Adrenal gland (tissue), 12 donors: ENCODE data around the gene EGLN2. TPM values are rescaled to one million over a fixed set of nuclear protein-coding genes. Genes with fewer than 3 reads are reported as not detected.
A peak's percentile ranks its signal among the peaks of the same experiment; 100 is the strongest.
"Not testable (repeated sequence)": the region's sequence is repeated elsewhere in the genome, so short reads cannot be mapped to it uniquely, and the experiment has no call there.

Source experiments
- DNase-seq, 7 donors: peaks; one replicate each; pipeline ENCODE4 v3.0.0-alpha.2; 2019 to 2020
- H3K27ac ChIP-seq, 5 donors: fragments of 200-600 bp; sonication (generic) in 4 of 5; 1 replicate in 3 of 5; 2 replicates in 2 of 5; pipeline versions ENCODE4 v1.5.1 to v1.8.0; 2016 to 2020; ENCODE audit warnings: mild to moderate bottlenecking in 1 of 5
- H3K27me3 ChIP-seq: fragments of 200-600 bp; 2 replicates; pipeline ENCODE4 v1.8.0; 2021
- H3K36me3 ChIP-seq, 2 donors: fragments of 200-600 bp; replicated peaks in 1 of 2; 1 replicate in 1 of 2; 2 replicates in 1 of 2; pipeline versions ENCODE4 v1.5.1 to v1.8.0; 2018 to 2022
- H3K4me1 ChIP-seq, 2 donors: fragments of 200-600 bp; replicated peaks in 1 of 2; 1 replicate in 1 of 2; 2 replicates in 1 of 2; pipeline versions ENCODE4 v1.5.1 to v1.8.0; 2018 to 2021
- H3K4me3 ChIP-seq, 4 donors: fragments of 200-600 bp; sonication (generic) in 3 of 4; one replicate each; pipeline ENCODE4 v1.5.1; 2016 to 2018
- H3K9me3 ChIP-seq, 3 donors: fragments of 200-600 bp; sonication (generic) in 1 of 3; replicated peaks in 1 of 3; 1 replicate in 2 of 3; 2 replicates in 1 of 3; pipeline versions ENCODE4 v1.5.1 to v1.8.0; 2016 to 2021
- POLR2A ChIP-seq, 2 donors: fragments of 450-650 bp; IDR thresholded peaks; one replicate each; pipeline ENCODE4 v1.6.1; 2017; ENCODE audit warnings: antibody characterized with exemption in 2 of 2, mild to moderate bottlenecking in 2 of 2, moderate library complexity in 1 of 2
- WGBS, 4 donors: extraction: QIAGEN DNeasy Blood & Tissue Kit in 2 of 4; methylation state at CpG; one replicate each; pipeline versions ENCODE4 v1.1.5 to v1.1.7; 2013 to 2017; 5-methylcytosine and 5-hydroxymethylcytosine counted together
- intact Hi-C, 2 donors: fragments of 100-400 bp; cut with DNase I; formaldehyde crosslinking; loops; one replicate each; pipeline versions ENCODE4 v1.14.1 to v1.15.0; 2022 to 2023
- polyA plus RNA-seq, 3 donors: library from polyadenylated mRNA; stranded (reverse); fragments of 200-250 nt in 2 of 3; fragments of 350-450 nt in 1 of 3; fragmentation: Illumina TruSeq in 1 of 3; extraction: RNeasy Lipid Tissue Mini Kit (QIAGEN cat#74804) in 1 of 3; gene quantifications; one replicate each; pipeline ENCODE4 v1.2.3, GENCODE V29; 2013 to 2014
- total RNA-seq, 9 donors: library from RNA; depleted of rRNA in 4 of 9; stranded (reverse); fragments of >200 nt in 4 of 9; fragments of 120-200 nt in 1 of 9; fragmentation: NEBNext Ultra II Directional in 1 of 9; extraction: Animal tissue kit (Norgen Biotek cat#: 25700) in 1 of 9; gene quantifications; one replicate each; pipeline versions ENCODE4 v1.1.0 to v1.2.4, GENCODE V29; 2013 to 2023
- TF ChIP-seq, protein P1 (sequence below), 6 experiments: fragments of 450-650 bp in 4 of 6; fragments of 200-600 bp in 2 of 6; sonication (generic) in 1 of 6; IDR thresholded peaks; 1 replicate in 5 of 6; 2 replicates in 1 of 6; pipeline versions ENCODE4 v1.5.1 to v1.8.0; 2016 to 2021; ENCODE audit warnings: antibody characterized with exemption in 6 of 6, mild to moderate bottlenecking in 2 of 6, moderate library complexity in 1 of 6
- donor health status: healthy with polysubstance abuse.
- donor health status: Bipolar disorder and iron deficiency.
- donor health status: DM: yes; HTN: yes; CAD: no.
- donor health status: DM: no; HTN: no; CAD: no.
- donor health status: DM: no; HTN: no; CAD: no.
- donor health status: DM: yes; HTN: yes; CAD: no.

The EGLN2 gene
- total and polyA plus RNA-seq, 12 donors = 53.1 to 169 (median 104) TPM

DNA sequence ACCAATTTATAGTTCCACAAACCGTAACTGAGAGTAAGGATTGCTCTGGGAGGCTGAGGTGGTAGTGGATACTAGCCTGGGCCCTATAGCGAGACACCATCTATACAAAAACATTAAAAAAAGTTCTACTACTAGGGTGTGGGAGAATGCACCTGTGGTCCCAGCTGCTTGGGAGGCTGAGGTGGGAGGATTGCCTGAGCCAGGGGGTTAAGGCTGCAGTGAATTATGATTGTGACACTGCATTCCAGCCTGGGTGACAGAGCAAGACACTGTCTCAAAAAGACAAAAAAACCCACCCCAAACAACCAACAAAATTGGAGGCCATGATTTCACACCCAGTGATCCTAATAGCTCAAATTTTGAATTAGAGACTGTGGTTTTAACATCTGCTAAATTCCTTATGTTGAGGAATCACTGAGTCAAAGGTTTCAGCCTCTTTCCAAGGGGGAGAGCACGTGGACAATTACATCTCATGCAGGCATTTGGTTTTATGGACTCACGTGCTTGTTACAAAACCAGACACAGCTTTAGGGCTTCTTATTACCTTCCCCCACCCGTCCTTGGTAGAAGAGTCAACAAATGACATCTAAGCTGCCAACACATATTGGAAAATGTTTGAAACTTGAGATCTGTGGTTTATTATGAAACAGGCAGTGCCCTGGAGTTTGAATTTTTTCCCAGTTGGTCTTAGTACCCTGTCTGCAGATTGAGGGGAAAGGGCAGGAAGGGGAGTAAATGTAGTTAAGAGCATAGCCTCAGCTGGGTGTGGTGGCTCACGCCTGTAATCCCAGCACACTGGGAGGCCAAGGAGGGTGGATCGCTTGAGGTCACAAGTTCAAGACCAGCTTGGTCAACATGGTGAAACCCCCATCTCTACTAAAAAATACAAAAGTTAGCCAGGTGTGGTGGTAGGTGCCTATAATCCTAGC is 32.8 kb downstream of the EGLN2 start:
- H3K4me1 ChIP-seq = peaks cover 0 to 4% of the 10 kb centered on the region in 2 donors
- TF ChIP-seq, protein P1, sequence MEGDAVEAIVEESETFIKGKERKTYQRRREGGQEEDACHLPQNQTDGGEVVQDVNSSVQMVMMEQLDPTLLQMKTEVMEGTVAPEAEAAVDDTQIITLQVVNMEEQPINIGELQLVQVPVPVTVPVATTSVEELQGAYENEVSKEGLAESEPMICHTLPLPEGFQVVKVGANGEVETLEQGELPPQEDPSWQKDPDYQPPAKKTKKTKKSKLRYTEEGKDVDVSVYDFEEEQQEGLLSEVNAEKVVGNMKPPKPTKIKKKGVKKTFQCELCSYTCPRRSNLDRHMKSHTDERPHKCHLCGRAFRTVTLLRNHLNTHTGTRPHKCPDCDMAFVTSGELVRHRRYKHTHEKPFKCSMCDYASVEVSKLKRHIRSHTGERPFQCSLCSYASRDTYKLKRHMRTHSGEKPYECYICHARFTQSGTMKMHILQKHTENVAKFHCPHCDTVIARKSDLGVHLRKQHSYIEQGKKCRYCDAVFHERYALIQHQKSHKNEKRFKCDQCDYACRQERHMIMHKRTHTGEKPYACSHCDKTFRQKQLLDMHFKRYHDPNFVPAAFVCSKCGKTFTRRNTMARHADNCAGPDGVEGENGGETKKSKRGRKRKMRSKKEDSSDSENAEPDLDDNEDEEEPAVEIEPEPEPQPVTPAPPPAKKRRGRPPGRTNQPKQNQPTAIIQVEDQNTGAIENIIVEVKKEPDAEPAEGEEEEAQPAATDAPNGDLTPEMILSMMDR (IDR thresholded peaks at IDR 0.05) = no peak
- TF ChIP-seq POLR2A (IDR thresholded peaks at IDR 0.05) = peak in 1 of 2 donors; percentile 53
- WGBS, 4 donors = 62 to 67% (median 63%) methylated on average over 7 of the region's 7 CpGs
- H3K36me3 ChIP-seq = no peaks in the 10 kb centered on the region
- peak in 5 of 7 donors; percentile 71 to 83 (median 78) for DNase-seq
- no peak overlapping the region for H3K4me3 ChIP-seq
- H3K27ac ChIP-seq = peak overlapping the region in 4 of 5 donors; percentile 58 to 90 (median 66)
- H3K9me3 ChIP-seq = no peaks in the 10 kb centered on the region
- H3K27me3 ChIP-seq = no peaks in the 10 kb centered on the region
- intact Hi-C loops = no loop called here

DNA sequence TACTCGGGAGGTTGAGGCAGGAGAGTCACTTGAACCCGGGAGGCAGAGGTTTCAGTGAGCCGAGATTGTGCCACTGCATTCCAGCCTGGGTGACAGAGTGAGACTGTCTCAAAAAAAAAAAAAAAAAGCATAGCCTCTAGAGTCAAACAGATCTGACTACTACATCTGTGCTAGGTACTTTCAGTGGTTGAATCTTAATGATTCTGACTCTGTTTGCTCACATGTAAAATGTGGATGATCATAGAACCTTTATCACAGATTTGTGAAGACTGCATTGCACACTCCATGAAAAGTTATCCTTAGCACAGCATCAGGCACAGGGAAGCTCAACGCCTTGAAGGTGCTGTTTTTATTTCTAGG is 33.4 kb downstream of the EGLN2 start:
- intact Hi-C loops, H3K4me3 ChIP-seq, DNase-seq, H3K9me3 ChIP-seq, H3K4me1 ChIP-seq, H3K27me3 ChIP-seq, H3K36me3 ChIP-seq: not testable (repeated sequence)
- 59 to 88% (median 74%) methylated on average over 4 of the region's 4 CpGs for WGBS, 4 donors
- peak overlapping the region in 4 of 5 donors; percentile 54 to 90 (median 60) for H3K27ac ChIP-seq

GRCh38 chr19:40833728-40834533 is 34.9 kb downstream of the EGLN2 start:
- H3K36me3 ChIP-seq, intact Hi-C loops, DNase-seq, H3K4me3 ChIP-seq, H3K27me3 ChIP-seq, H3K4me1 ChIP-seq, H3K9me3 ChIP-seq: not testable (repeated sequence)
- H3K27ac ChIP-seq = peak overlapping the region in 3 of 5 donors; percentile 51 to 69 (median 66)
- 31 to 47% (median 43%) methylated on average over 6 to 7 of the region's 7 CpGs for WGBS, 4 donors
- peak in 1 of 2 donors; percentile 7 for TF ChIP-seq POLR2A (IDR thresholded peaks at IDR 0.05)

- no peak for TF ChIP-seq POLR2A (IDR thresholded peaks at IDR 0.05)
- TF ChIP-seq, protein P1 (IDR thresholded peaks at IDR 0.05) = no peak
- no peak for DNase-seq
- 83 to 89% (median 83%) methylated on average over 6 of the region's 6 CpGs for WGBS, 4 donors
- intact Hi-C loops = no loop called here
- Histone ChIP-seq H3K36me3 (no peaks in the 10 kb centered on the region), H3K27me3 (no peaks in the 10 kb centered on the region), H3K9me3 (no peaks in the 10 kb centered on the region), H3K27ac (no peak overlapping the region), H3K4me1 (peaks cover 0 to 4% of the 10 kb centered on the region in 2 donors), H3K4me3 (no peak overlapping the region)
Observed at GRCh38 chr19:40836754-40837429, 37.9 kb downstream of the EGLN2 start.

- H3K4me1 ChIP-seq, H3K4me3 ChIP-seq, H3K27ac ChIP-seq, H3K9me3 ChIP-seq, H3K27me3 ChIP-seq, H3K36me3 ChIP-seq, DNase-seq, intact Hi-C loops: not testable (repeated sequence)
- WGBS, 4 donors = 64 to 82% (median 82%) methylated on average over 1 of the region's 1 CpG
Observed at GRCh38 chr19:40838477-40838876, 39.5 kb downstream of the EGLN2 start.

GRCh38 chr19:40842012-40842411 is 43.0 kb downstream of the EGLN2 start:
- H3K27me3 ChIP-seq, DNase-seq, intact Hi-C loops, H3K9me3 ChIP-seq, H3K4me1 ChIP-seq, H3K36me3 ChIP-seq, H3K4me3 ChIP-seq, H3K27ac ChIP-seq: not testable (repeated sequence)
- WGBS, 4 donors = 91 to 98% (median 93%) methylated on average over 3 of the region's 3 CpGs

DNA sequence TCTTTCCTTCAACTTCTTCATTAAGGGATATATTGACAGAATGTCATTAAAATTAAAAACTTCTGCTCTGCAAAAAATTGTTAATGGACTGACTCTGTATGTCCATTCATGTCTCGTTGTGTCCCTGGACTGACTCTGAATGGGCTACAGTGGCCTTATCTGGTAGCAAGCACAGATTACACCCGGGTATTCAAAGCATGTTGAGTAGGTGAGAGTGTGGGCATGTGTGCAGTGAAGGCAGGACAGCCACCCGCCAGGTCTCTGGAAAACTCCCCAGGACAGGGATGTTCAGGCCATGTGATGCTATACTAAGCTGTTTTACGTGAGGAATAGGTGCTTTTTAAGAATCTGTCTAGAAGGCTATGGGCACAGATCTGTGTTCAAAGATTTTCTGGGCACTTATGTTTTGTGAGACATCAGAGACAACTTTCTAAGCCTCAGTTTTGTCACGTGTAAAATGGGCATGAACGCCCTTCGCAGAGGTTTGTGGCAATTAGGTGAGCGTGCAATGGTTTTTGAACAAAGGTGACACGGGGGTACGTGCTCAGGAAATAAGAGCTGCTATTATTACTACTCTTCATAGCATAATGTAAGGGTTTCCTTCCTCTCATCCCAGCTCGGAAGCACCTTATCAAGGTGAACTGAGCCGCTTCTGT is 44.1 kb downstream of the EGLN2 start:
- DNase-seq, intact Hi-C loops, H3K9me3 ChIP-seq, H3K27me3 ChIP-seq, H3K36me3 ChIP-seq, H3K4me1 ChIP-seq, H3K27ac ChIP-seq: not testable (repeated sequence)
- H3K4me3 ChIP-seq = peak overlapping the region in 2 of 4 donors; percentile 13 to 19
- WGBS, 4 donors = 45 to 71% (median 47%) methylated on average over 8 to 9 of the region's 12 CpGs

- H3K27me3 ChIP-seq, intact Hi-C loops, H3K4me1 ChIP-seq, H3K27ac ChIP-seq, H3K9me3 ChIP-seq, H3K36me3 ChIP-seq: not testable (repeated sequence)
- peak overlapping the region in 2 of 4 donors; percentile 13 to 19 for H3K4me3 ChIP-seq
- 5 to 6% methylated on average over 14 to 17 of the region's 19 CpGs; no CpG with 5 or more reads in 2 of the 4 donors for WGBS, 4 donors
- DNase-seq = peak in 2 of 7 donors; percentile 58
Observed at GRCh38 chr19:40843653-40844052, 44.7 kb downstream of the EGLN2 start.
